ENCODE results near the gene SPACA9. TPM values are rescaled to one million over a fixed set of nuclear protein-coding genes. Genes with fewer than 3 reads are reported as not detected.

SPACA9 gene
- total and polyA plus RNA-seq, 10 of the 15 experiments (the other 5 are each of a cell fraction or from before 2014, with no cell fraction given) = 0.68 to 2.9 (median 1.0) TPM

- TF ChIP-seq CBFB (IDR thresholded peaks at IDR 0.05; ENCODE audit: low read depth) = no peak
Observed at GRCh38 chr9:132857031-132857430, 21.7 kb upstream of the SPACA9 start (continued).

GRCh38 chr9:132857616-132858342 is 20.9 kb upstream of the SPACA9 start:
- ChIA-PET SMC1A (ENCODE audit: uncharacterized antibody, unreplicated experiment) (no interaction called here), RAD21 (ENCODE audit: unreplicated experiment) (no interaction called here), POLR2A (no interaction called here), CTCF (no interaction called here)
- no peak for DNase-seq (ENCODE audit: low read depth, low spot score)
- 43% methylated on average over 24 of the region's 24 CpGs for WGBS (ENCODE audit: insufficient coverage, insufficient replicate concordance, low lambda C conversion rate, missing lambda C conversion rate)
- no peak for ATAC-seq
- Histone ChIP-seq H3K4me3 (no peak overlapping the region), H3K79me2 (ENCODE audit: control insufficient read depth, insufficient read depth, low read length) (no peaks in the 10 kb centered on the region), H3K4me2 (ENCODE audit: control insufficient read depth, insufficient read depth) (no peak overlapping the region), H4K20me1 (ENCODE audit: control insufficient read depth, insufficient read depth) (no peaks in the 10 kb centered on the region), H3K27ac (ENCODE audit: control insufficient read depth, insufficient read depth) (no peak overlapping the region), H2AFZ (ENCODE audit: control insufficient read depth, low read depth, low read length) (no peak overlapping the region), H3K36me3 (ENCODE audit: control insufficient read depth in 2 of 2, insufficient read depth in 2 of 2, low read length in 1 of 2) (no peaks in the 10 kb centered on the region), H3K27me3 (replicated peaks in 1 of 2; ENCODE audit: control insufficient read depth in 2 of 2, insufficient read depth in 2 of 2, low read length in 1 of 2) (no peaks in the 10 kb centered on the region; a peak in 1 of 4 replicates), H3K4me1 (ENCODE audit: control insufficient read depth, insufficient read depth, low read length) (no peaks in the 10 kb centered on the region), H3K9ac (ENCODE audit: control insufficient read depth, insufficient read depth, low read length) (no peak overlapping the region), H3K9me3 (replicated peaks; ENCODE audit: control insufficient read depth, insufficient read depth, low read length) (no peaks in the 10 kb centered on the region)
- FAIRE-seq = no peak
- TF ChIP-seq KDM1A (IDR thresholded peaks at IDR 0.05; ENCODE audit: borderline replicate concordance) (no peak), ZBTB33 (IDR thresholded peaks at IDR 0.05) (peak; percentile 43; the same call in 1 of the 2 replicates)
- intact Hi-C loops (cut with micrococcal nuclease; ENCODE audit: unreplicated experiment) = no loop called here
- in situ Hi-C loops (cut with MboI) = no loop called here
- no TSS peak for BruUV-seq (replicated peaks)

All from GM12878 (cell line).